Sigmoid colon (tissue), 7 donors: ENCODE data around the gene GCNT1. TPM values are rescaled to one million over a fixed set of nuclear protein-coding genes. Genes with fewer than 3 reads are reported as not detected.
"Not testable (repeated sequence)": the region's sequence is repeated elsewhere in the genome, so short reads cannot be mapped to it uniquely, and the experiment has no call there.

ENCODE experiments used
- DNase-seq: peaks from one replicate; pipeline ENCODE4 v3.0.0-alpha.2; 2019
- H3K27ac ChIP-seq, 4 donors: fragments of 200-600 bp; sonication (generic); one replicate each; pipeline ENCODE4 v1.5.1; 2016 to 2019; ENCODE audit warnings: mild to moderate bottlenecking in 1 of 4
- H3K27me3 ChIP-seq, 3 donors: fragments of 200-600 bp; sonication (generic); one replicate each; pipeline ENCODE4 v1.5.1; 2019; ENCODE audit warnings: mild to moderate bottlenecking in 1 of 3
- H3K36me3 ChIP-seq, 4 donors: fragments of 200-600 bp; sonication (generic); one replicate each; pipeline ENCODE4 v1.5.1; 2016 to 2019
- H3K4me1 ChIP-seq, 4 donors: fragments of 200-600 bp; sonication (generic); one replicate each; pipeline ENCODE4 v1.5.1; 2017 to 2019
- H3K4me3 ChIP-seq, 4 donors: fragments of 200-600 bp; sonication (generic); one replicate each; pipeline ENCODE4 v1.5.1; 2017 to 2019; ENCODE audit warnings: mild to moderate bottlenecking in 2 of 4, moderate library complexity in 1 of 4
- H3K9me3 ChIP-seq, 4 donors: fragments of 200-600 bp in 3 of 4; sonication (generic) in 3 of 4; one replicate each; pipeline versions ENCODE4 v1.5.1 to v1.6.1; 2013 to 2019
- CTCF ChIP-seq, 4 experiments: fragments of 450-650 bp in 3 of 4; fragments of 200-600 bp in 1 of 4; IDR thresholded peaks; one replicate each; pipeline ENCODE4 v1.5.1; 2016 to 2019; ENCODE audit warnings: antibody characterized with exemption in 4 of 4, mild to moderate bottlenecking in 3 of 4, moderate library complexity in 2 of 4
- EP300 ChIP-seq, 4 donors: sonication (generic); formaldehyde crosslinking; IDR thresholded peaks; one replicate each; pipeline ENCODE4 v1.6.1; 2017; ENCODE audit warnings: antibody characterized with exemption in 4 of 4
- POLR2A ChIP-seq, 2 donors: fragments of 450-650 bp; IDR thresholded peaks; one replicate each; pipeline ENCODE4 v1.6.1; 2016; ENCODE audit warnings: antibody characterized with exemption in 2 of 2, mild to moderate bottlenecking in 2 of 2, moderate library complexity in 2 of 2
- POLR2AphosphoS5 ChIP-seq, 4 donors: sonication (generic); formaldehyde crosslinking; IDR thresholded peaks; one replicate each; pipeline ENCODE4 v1.6.1; 2017; ENCODE audit warnings: antibody characterized with exemption in 4 of 4
- WGBS, 2 donors: extraction: QIAGEN DNeasy Blood & Tissue Kit; methylation state at CpG; one replicate each; pipeline ENCODE4 v1.1.7; 2013; 5-methylcytosine and 5-hydroxymethylcytosine counted together
- intact Hi-C: fragments of 100-400 bp; cut with DNase I; formaldehyde crosslinking; loops from one replicate; pipeline ENCODE4 v1.15.1; 2023
- polyA plus RNA-seq, 3 donors: library from polyadenylated mRNA; stranded (reverse); fragments of 200-250 nt; gene quantifications; one replicate each; pipeline ENCODE4 v1.2.3, GENCODE V29; 2013
- total RNA-seq, 4 donors: library from RNA; depleted of rRNA; stranded (reverse); fragments of >200 nt; gene quantifications; one replicate each; pipeline ENCODE4 v1.1.0, GENCODE V29; 2016
- donor health status: healthy with polysubstance abuse.
- donor health status: Bipolar disorder and iron deficiency.
- donor health status: healthy.

The GCNT1 gene
- total and polyA plus RNA-seq, 7 donors: 2.1 to 10.0 (median 5.8) TPM

GRCh38 chr9:76465442-76466298 is 6.7 kb downstream of the GCNT1 start:
- TF ChIP-seq CTCF (IDR thresholded peaks at IDR 0.05) (no peak), POLR2A (IDR thresholded peaks at IDR 0.05) (no peak), POLR2AphosphoS5 (IDR thresholded peaks at IDR 0.05) (no peak), EP300 (IDR thresholded peaks at IDR 0.05) (no peak)
- H3K4me3 ChIP-seq: no peak overlapping the region
- no peaks in the 10 kb centered on the region for H3K36me3 ChIP-seq
- DNase-seq: no peak
- H3K27me3 ChIP-seq: no peaks in the 10 kb centered on the region
- H3K9me3 ChIP-seq: no peaks in the 10 kb centered on the region
- intact Hi-C loops: no loop called here
- 87 to 89% methylated on average over 8 of the region's 8 CpGs for WGBS, 2 donors
- no peak overlapping the region for H3K27ac ChIP-seq
- H3K4me1 ChIP-seq: peaks cover 0 to 1% (median 0%) of the 10 kb centered on the region in 4 donors

DNA sequence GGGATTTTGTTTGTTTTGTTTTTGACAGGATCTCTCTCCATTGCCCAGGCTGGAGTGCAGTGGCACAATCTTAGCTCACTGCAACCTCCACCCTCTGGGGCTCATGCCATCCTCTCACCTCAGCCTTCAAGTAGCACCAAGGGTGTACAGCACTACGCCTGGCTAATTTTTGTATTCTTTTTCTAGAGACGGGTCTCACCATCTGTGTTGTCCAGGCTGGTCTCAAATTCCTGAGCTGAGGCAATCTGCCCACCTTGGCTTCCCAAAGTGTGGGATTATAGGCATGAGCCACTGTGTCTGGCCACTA is 7.3 kb downstream of the GCNT1 start:
- WGBS, 2 donors: 82 to 90% methylated on average over 2 of the region's 2 CpGs
- no peaks in the 10 kb centered on the region for H3K4me1 ChIP-seq
- no peak overlapping the region for H3K27ac ChIP-seq
- no peaks in the 10 kb centered on the region for H3K36me3 ChIP-seq
- DNase-seq: no peak
- intact Hi-C loops: no loop called here
- TF ChIP-seq POLR2A (IDR thresholded peaks at IDR 0.05): no peak
- TF ChIP-seq CTCF (IDR thresholded peaks at IDR 0.05): no peak
- TF ChIP-seq POLR2AphosphoS5 (IDR thresholded peaks at IDR 0.05): no peak
- TF ChIP-seq EP300 (IDR thresholded peaks at IDR 0.05): no peak
- H3K4me3 ChIP-seq: no peak overlapping the region
- H3K27me3 ChIP-seq: no peaks in the 10 kb centered on the region
- H3K9me3 ChIP-seq: no peaks in the 10 kb centered on the region

DNA sequence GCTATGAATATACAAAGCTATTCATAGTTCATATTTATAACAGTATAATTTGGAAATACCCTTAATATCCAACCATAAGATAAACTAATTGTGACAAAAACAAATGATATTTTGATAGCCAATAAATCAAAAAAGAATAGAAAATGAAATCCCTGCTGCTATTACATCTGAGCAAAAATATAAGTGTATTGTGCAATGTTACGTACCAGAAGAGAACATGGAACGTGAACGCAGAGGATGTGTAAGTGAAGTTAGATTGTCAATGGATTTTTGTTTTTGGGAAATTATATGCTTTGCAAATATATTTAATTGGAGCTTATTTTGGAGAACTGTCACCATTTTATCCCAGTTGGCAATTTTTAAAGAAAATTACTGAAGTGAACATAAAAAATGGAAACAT is 15.4 kb downstream of the GCNT1 start:
- Histone ChIP-seq H3K4me1 (no peaks in the 10 kb centered on the region), H3K9me3 (no peaks in the 10 kb centered on the region), H3K4me3 (no peak overlapping the region), H3K36me3 (no peaks in the 10 kb centered on the region), H3K27ac (no peak overlapping the region), H3K27me3 (no peaks in the 10 kb centered on the region)
- DNase-seq: no peak
- 89 to 95% methylated on average over 3 of the region's 3 CpGs for WGBS, 2 donors
- TF ChIP-seq POLR2AphosphoS5 (IDR thresholded peaks at IDR 0.05): no peak
- no peak for TF ChIP-seq POLR2A (IDR thresholded peaks at IDR 0.05)
- no peak for TF ChIP-seq CTCF (IDR thresholded peaks at IDR 0.05)
- no peak for TF ChIP-seq EP300 (IDR thresholded peaks at IDR 0.05)
- intact Hi-C loops: no loop called here

DNA sequence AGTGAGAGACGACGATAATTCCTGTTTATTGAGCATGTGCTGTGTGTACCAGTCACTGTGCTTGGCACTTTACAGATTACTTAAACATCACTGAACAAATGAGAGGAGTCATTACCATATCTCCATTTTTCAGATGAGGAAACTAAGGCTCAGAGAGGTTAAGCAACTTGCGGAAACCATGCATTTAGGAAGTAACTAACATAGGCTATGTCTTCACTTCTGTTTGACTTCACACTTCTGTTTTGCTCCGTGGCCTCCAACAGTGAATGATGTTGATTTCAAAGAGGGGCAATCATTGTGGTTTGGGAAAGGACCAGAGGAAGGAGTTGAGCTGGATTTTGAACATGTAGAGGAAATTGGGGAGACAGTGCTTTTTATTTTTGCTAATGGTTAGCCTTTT is 16.7 kb downstream of the GCNT1 start:
- no peak for DNase-seq
- Histone ChIP-seq H3K4me3 (no peak overlapping the region), H3K9me3 (no peaks in the 10 kb centered on the region), H3K27me3 (no peaks in the 10 kb centered on the region), H3K4me1 (no peaks in the 10 kb centered on the region), H3K36me3 (no peaks in the 10 kb centered on the region), H3K27ac (no peak overlapping the region)
- intact Hi-C loops: no loop called here
- TF ChIP-seq CTCF (IDR thresholded peaks at IDR 0.05) (no peak), POLR2A (IDR thresholded peaks at IDR 0.05) (no peak), EP300 (IDR thresholded peaks at IDR 0.05) (no peak), POLR2AphosphoS5 (IDR thresholded peaks at IDR 0.05) (no peak)
- 81 to 91% methylated on average over 4 of the region's 4 CpGs for WGBS, 2 donors

- H3K4me3 ChIP-seq, H3K9me3 ChIP-seq, DNase-seq, H3K27ac ChIP-seq, H3K27me3 ChIP-seq, intact Hi-C loops, H3K36me3 ChIP-seq, H3K4me1 ChIP-seq: not testable (repeated sequence)
- WGBS, 2 donors: 85% methylated on average over 7 of the region's 7 CpGs
Observed at GRCh38 chr9:76477818-76478217, 18.8 kb downstream of the GCNT1 start.
